ENCODE data around the gene GSE1. TPM values are rescaled to one million over a fixed set of nuclear protein-coding genes. Genes with fewer than 3 reads are reported as not detected.
A peak's percentile ranks its signal among the peaks of the same experiment; 100 is the strongest.

The GSE1 gene
- total RNA-seq, 1 donor from 2014 or later: 82.9 TPM

GRCh38 chr16:85573696-85574641, 39.2 kb upstream of the GSE1 start:
- no peak for DNase-seq (ENCODE audit: low spot score)

GRCh38 chr16:85574672-85575475, 38.2 kb upstream of the GSE1 start:
- no peak for DNase-seq (ENCODE audit: low spot score)

- no peak for DNase-seq (ENCODE audit: low spot score)
These were observed 37.2 kb upstream of the GSE1 start for GRCh38 chr16:85575920-85576319.

- no peak for DNase-seq (ENCODE audit: low spot score)
These were observed 36.2 kb upstream of the GSE1 start for GRCh38 chr16:85576944-85577343.

- no peak for DNase-seq (ENCODE audit: low spot score)
These were observed 35.1 kb upstream of the GSE1 start for GRCh38 chr16:85577899-85578598.

- DNase-seq (ENCODE audit: low spot score): no peak
These were observed 34.5 kb upstream of the GSE1 start for GRCh38 chr16:85578599-85578948.

GRCh38 chr16:85579191-85579590, 33.9 kb upstream of the GSE1 start:
- no peak for DNase-seq (ENCODE audit: low spot score)

- DNase-seq (ENCODE audit: low spot score): no peak
These were observed 33.1 kb upstream of the GSE1 start for GRCh38 chr16:85579923-85580580.

GRCh38 chr16:85580684-85581083, 32.4 kb upstream of the GSE1 start:
- DNase-seq (ENCODE audit: low spot score): no peak

- no peak for DNase-seq (ENCODE audit: low spot score)
These were observed 30.7 kb upstream of the GSE1 start for GRCh38 chr16:85582229-85582991.

- DNase-seq (ENCODE audit: low spot score): no peak
These were observed 29.5 kb upstream of the GSE1 start for GRCh38 chr16:85583491-85584181.

GRCh38 chr16:85584267-85584666, 28.9 kb upstream of the GSE1 start:
- no peak for DNase-seq (ENCODE audit: low spot score)

- no peak for DNase-seq (ENCODE audit: low spot score)
These were observed 28.3 kb upstream of the GSE1 start for GRCh38 chr16:85584819-85585282.

GRCh38 chr16:85585711-85586110, 27.4 kb upstream of the GSE1 start:
- no peak for DNase-seq (ENCODE audit: low spot score)

GRCh38 chr16:85586380-85587104, 26.6 kb upstream of the GSE1 start:
- DNase-seq (ENCODE audit: low spot score): peak; percentile 30

- DNase-seq (ENCODE audit: low spot score): no peak
These were observed 25.2 kb upstream of the GSE1 start for GRCh38 chr16:85587762-85588556.

GRCh38 chr16:85588562-85589503, 24.3 kb upstream of the GSE1 start:
- DNase-seq (ENCODE audit: low spot score): no peak

All from mucosa of gallbladder (tissue), 1 donor.